Glutamatergic neuron (in vitro differentiated cells): ENCODE results near the gene LOXL3. TPM values are rescaled to one million over a fixed set of nuclear protein-coding genes. Genes with fewer than 3 reads are reported as not detected.

Experiments
- DNase-seq: peaks from one replicate; pipeline ENCODE4 v3.0.0; 2022
- H3K27ac Mint-ChIP-seq: one replicate; pipeline ENCODE4 v1.8.0; 2020; ENCODE audit warnings: mild to moderate bottlenecking, mixed read lengths, inconsistent platforms; ENCODE audit not compliant: unreplicated experiment
- H3K27me3 Mint-ChIP-seq: one replicate; pipeline ENCODE4 v1.8.0; 2020; ENCODE audit warnings: mild to moderate bottlenecking, moderate library complexity, mixed read lengths, inconsistent platforms; ENCODE audit not compliant: unreplicated experiment
- H3K36me3 Mint-ChIP-seq: one replicate; pipeline ENCODE4 v1.8.0; 2020; ENCODE audit warnings: mild to moderate bottlenecking, mixed read lengths, inconsistent platforms; ENCODE audit not compliant: unreplicated experiment
- H3K4me1 Mint-ChIP-seq: one replicate; pipeline ENCODE4 v1.8.0; 2020; ENCODE audit warnings: mild to moderate bottlenecking, low read depth, mixed read lengths, inconsistent platforms; ENCODE audit not compliant: unreplicated experiment
- H3K4me3 Mint-ChIP-seq: one replicate; pipeline ENCODE4 v1.8.0; 2020; ENCODE audit warnings: mild to moderate bottlenecking, mixed read lengths, inconsistent platforms; ENCODE audit not compliant: unreplicated experiment
- H3K9me3 Mint-ChIP-seq: one replicate; pipeline ENCODE4 v1.8.0; 2020; ENCODE audit warnings: mild to moderate bottlenecking, moderate library complexity, mixed read lengths, inconsistent platforms; ENCODE audit not compliant: unreplicated experiment
- total RNA-seq: library from RNA; stranded (reverse); fragmentation: NEBNext Ultra II Directional; extraction: Animal tissue kit (Norgen Biotek cat#: 25700); gene quantifications from one replicate; pipeline ENCODE4 v1.2.1, GENCODE V29; 2021; ENCODE audit not compliant: unreplicated experiment
- TF ChIP-seq, protein P1 (sequence below): fragments of 200-600 bp; sonication (generic); IDR thresholded peaks from one replicate; pipeline ENCODE4 v1.5.0; 2021; ENCODE audit not compliant: partially characterized antibody, unreplicated experiment

LOXL3 gene
- total RNA-seq, 1 donor from 2014 or later: 64.2 TPM

DNA sequence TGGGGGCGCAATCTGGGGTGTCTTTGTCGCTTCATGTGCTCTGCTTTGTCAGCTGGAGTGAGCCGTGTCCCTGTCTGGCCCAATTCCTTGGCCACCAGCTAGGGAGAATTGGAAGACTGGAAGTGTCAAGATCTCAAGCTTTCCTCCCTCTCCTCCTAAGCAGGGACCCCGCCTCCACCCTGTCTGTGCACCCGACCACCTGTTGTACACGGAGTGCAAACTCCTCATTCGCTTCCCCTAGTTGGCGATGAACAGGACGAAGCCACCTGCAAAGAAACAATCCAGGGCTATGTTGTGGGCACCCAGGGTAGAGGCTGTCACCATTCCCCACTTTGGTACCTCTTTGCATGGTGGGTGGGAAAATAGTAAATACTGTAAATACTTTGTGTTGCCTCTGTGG, 26.0 kb downstream of the LOXL3 start:
- Mint-ChIP-seq H3K36me3 (peaks cover 9% of the 10 kb centered on the region), H3K27ac (no peak overlapping the region), H3K4me1 (peaks cover 19% of the 10 kb centered on the region), H3K27me3 (peaks cover 11% of the 10 kb centered on the region), H3K4me3 (peak overlapping the region; percentile 96), H3K9me3 (peaks cover 20% of the 10 kb centered on the region)
- TF ChIP-seq, protein P1, sequence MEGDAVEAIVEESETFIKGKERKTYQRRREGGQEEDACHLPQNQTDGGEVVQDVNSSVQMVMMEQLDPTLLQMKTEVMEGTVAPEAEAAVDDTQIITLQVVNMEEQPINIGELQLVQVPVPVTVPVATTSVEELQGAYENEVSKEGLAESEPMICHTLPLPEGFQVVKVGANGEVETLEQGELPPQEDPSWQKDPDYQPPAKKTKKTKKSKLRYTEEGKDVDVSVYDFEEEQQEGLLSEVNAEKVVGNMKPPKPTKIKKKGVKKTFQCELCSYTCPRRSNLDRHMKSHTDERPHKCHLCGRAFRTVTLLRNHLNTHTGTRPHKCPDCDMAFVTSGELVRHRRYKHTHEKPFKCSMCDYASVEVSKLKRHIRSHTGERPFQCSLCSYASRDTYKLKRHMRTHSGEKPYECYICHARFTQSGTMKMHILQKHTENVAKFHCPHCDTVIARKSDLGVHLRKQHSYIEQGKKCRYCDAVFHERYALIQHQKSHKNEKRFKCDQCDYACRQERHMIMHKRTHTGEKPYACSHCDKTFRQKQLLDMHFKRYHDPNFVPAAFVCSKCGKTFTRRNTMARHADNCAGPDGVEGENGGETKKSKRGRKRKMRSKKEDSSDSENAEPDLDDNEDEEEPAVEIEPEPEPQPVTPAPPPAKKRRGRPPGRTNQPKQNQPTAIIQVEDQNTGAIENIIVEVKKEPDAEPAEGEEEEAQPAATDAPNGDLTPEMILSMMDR: no peak
- no peak for DNase-seq

DNA sequence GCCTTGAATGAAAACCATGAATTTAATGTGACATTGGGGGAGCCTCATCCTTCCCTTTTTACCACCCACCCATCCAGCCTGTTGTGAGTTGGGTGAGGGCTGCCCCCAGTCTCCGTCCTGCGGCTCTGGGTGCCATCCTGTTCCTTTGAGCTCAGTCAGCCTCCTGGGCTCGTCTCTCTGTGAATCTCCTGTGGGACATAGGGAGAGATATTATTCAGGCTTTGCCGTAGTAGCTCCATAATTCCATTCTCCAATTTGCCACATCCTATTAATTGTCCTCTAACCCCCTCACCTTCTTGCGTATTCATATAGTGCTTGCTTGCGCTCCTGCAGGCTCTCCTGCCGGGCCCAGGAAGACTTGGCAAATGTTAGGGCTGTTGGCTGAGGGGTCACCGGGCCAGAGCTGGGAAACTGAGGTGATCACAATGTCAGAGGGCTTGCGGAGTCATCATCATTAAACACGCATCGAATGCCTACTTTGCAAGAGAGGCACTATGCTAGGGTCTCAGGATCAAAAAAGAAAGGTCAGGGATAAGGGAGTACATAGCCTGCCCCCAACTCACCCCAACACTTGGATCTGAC, 27.0 kb downstream of the LOXL3 start:
- TF ChIP-seq, protein P1: no peak
- Mint-ChIP-seq H3K4me3 (no peak overlapping the region), H3K27ac (no peak overlapping the region), H3K27me3 (peaks cover 19% of the 10 kb centered on the region), H3K36me3 (peaks cover 9% of the 10 kb centered on the region), H3K9me3 (peaks cover 18% of the 10 kb centered on the region), H3K4me1 (peaks cover 9% of the 10 kb centered on the region)
- DNase-seq: no peak

DNA sequence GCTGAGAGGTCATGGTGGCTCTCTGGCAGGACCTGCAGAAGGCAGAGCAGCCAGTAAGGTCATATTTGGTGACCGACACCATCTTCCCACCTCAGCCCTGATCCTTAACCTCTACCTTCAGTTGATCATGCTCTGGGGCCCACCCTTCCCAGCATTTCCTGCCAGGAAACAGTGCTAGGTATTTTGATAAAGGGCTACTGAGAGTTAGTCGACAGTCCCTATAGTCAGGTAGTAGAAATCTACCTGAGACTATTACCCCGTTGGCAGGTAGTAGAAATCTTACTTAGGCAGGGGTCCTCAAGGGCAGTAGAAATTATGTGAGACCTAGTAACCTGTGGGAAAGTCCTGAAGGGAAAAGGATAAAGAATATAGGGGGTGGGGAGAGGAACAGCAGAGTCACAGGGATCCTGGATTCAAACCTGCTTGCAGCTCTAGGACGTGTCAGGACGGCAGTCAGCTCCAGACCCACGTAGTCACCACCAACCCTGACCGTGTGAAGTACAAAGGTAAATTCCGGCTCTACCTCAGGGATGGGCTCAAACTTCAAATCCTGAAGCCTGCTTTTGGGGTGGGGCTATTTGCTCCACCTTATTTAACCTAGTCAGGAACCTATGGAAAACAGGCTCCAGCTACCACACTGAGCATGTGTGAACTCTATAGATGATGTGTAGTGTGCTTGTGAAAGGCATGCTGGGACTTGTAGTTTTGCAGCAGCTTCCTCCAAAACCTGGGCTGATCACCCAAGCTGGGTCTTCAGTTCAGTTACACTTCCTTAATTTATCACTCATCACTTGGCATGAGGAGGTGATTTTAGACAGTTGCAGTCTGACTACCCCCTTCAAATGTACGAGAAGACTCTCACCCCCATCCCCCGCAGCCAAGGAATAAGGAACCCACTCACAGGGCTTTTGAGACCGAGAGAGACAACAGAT, 27.8 kb downstream of the LOXL3 start, which contains the start of gene DQX1:
Gene DQX1 (minus strand): TSS at position 515 of the 932 bp plus-strand sequence. CDS start 502 bp downstream, at position 13.
- TF ChIP-seq, protein P1: no peak
- Mint-ChIP-seq H3K4me1 (peaks cover 3% of the 10 kb centered on the region), H3K27ac (peak within 1 kb of the TSS; percentile 22), H3K4me3 (no peak within 1 kb of the TSS), H3K9me3 (peaks cover 15% of the 10 kb centered on the region), H3K27me3 (peaks cover 24% of the 10 kb centered on the region), H3K36me3 (peaks cover 9% of the 10 kb centered on the region)
- no peak for DNase-seq

DNA sequence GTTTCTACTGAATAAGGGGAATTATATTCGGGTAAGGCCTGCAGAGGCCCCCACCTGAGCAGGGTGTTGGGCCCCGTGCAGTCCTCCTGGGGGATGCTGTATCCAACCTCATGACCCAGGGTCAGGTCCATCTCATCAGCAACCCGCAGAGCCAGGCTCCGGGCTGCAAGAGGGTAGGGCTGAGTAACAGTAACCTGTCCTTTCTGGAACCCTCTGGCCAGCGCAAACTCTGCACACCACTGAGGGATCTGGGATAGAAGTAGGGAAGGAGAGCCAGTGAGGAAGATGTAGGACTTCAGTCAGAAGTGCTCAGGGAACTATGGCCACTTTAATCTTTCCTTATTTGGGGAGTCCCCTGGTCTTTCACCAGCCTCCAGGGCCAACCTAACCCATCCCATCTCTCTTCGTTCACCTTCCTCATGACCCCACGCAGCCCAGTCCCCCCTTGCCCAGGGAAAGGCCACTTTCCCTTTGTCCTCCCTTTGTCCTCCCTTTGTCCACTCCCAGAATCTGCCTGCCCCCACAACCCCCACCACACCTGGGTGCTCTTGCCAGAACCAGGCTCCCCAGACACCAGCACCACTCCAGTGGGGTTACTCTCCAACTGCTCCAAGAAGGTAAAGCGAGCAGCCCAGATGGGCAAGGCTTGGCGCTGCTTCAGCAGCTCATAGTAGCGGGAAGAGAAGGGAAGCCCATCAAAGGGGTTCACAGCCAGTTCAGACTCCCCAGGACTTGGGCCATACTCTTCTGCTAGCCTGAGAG, 28.6 kb downstream of the LOXL3 start:
- Mint-ChIP-seq H3K27ac (no peak overlapping the region), H3K36me3 (peaks cover 9% of the 10 kb centered on the region), H3K4me1 (no peaks in the 10 kb centered on the region), H3K27me3 (peaks cover 27% of the 10 kb centered on the region), H3K4me3 (no peak overlapping the region), H3K9me3 (peaks cover 15% of the 10 kb centered on the region)
- DNase-seq: no peak
- TF ChIP-seq, protein P1: no peak
